Adrenal gland (tissue), 5 donors: Measurements from ENCODE around the gene EML1.

Source experiments
- CTCF ChIP-seq, 6 experiments: fragments of 450-650 bp in 4 of 6; fragments of 200-600 bp in 2 of 6; sonication (generic) in 1 of 6; IDR thresholded peaks; 1 replicate in 5 of 6; 2 replicates in 1 of 6; pipeline versions ENCODE4 v1.5.1 to v1.8.0; 2016 to 2021; ENCODE audit warnings: antibody characterized with exemption in 6 of 6, mild to moderate bottlenecking in 2 of 6, moderate library complexity in 1 of 6
- POLR2A ChIP-seq, 2 donors: fragments of 450-650 bp; IDR thresholded peaks; one replicate each; pipeline ENCODE4 v1.6.1; 2017; ENCODE audit warnings: antibody characterized with exemption in 2 of 2, mild to moderate bottlenecking in 2 of 2, moderate library complexity in 1 of 2
- donor health status: DM: no; HTN: no; CAD: no.

GRCh38 chr14:99779751-99780150 is 13.5 kb upstream of the EML1 start:
- TF ChIP-seq POLR2A (IDR thresholded peaks at IDR 0.05) (no peak), CTCF (IDR thresholded peaks at IDR 0.05) (no peak)
